Kidney (tissue), 14 donors: ENCODE results near the gene ANAPC4. TPM values are rescaled to one million over a fixed set of nuclear protein-coding genes. Genes with fewer than 3 reads are reported as not detected.

Experiments used
- DNase-seq, 5 donors: peaks; one replicate each; pipeline ENCODE4 v3.0.0-alpha.2; 2013 to 2020
- FAIRE-seq: peaks from 2 replicates; lab custom pipeline; 2012; peaks lifted over from hg19 to GRCh38; lab: Jason Lieb, UNC
- H3K27ac ChIP-seq, 2 donors: one replicate each; pipeline ENCODE4 v1.7.0; 2013; ENCODE audit warnings: low read depth in 2 of 2, low read length in 2 of 2, inconsistent platforms in 1 of 2
- H3K27me3 ChIP-seq: one replicate; pipeline ENCODE4 v1.7.1; 2013; ENCODE audit warnings: low read length, inconsistent platforms; ENCODE audit not compliant: control insufficient read depth, insufficient read depth
- H3K36me3 ChIP-seq, 3 donors: one replicate each; pipeline versions ENCODE4 v1.7.0 to v1.7.1; 2013; ENCODE audit warnings: low read length in 3 of 3, control low read depth in 1 of 3, inconsistent platforms in 1 of 3; ENCODE audit not compliant: insufficient read depth in 3 of 3, control insufficient read depth in 2 of 3
- H3K4me1 ChIP-seq, 3 donors: one replicate each; pipeline versions ENCODE4 v1.7.0 to v1.7.1; 2013; ENCODE audit warnings: low read length in 3 of 3, inconsistent platforms in 1 of 3, low read depth in 1 of 3; ENCODE audit not compliant: control insufficient read depth in 2 of 3, insufficient read depth in 2 of 3
- H3K4me3 ChIP-seq, 3 donors: one replicate each; pipeline versions ENCODE4 v1.7.0 to v1.8.1; 2013; ENCODE audit warnings: low read length in 3 of 3, control low read depth in 1 of 3, inconsistent platforms in 1 of 3
- H3K9ac ChIP-seq, 3 donors: one replicate each; pipeline versions ENCODE4 v1.7.0 to v1.7.1; 2013; ENCODE audit warnings: low read length in 3 of 3, control low read depth in 1 of 3, inconsistent platforms in 1 of 3
- H3K9me3 ChIP-seq, 3 donors: one replicate each; pipeline versions ENCODE4 v1.7.0 to v1.7.1; 2013; ENCODE audit warnings: low read length in 3 of 3, control low read depth in 1 of 3, inconsistent platforms in 1 of 3; ENCODE audit not compliant: control insufficient read depth in 2 of 3, insufficient read depth in 1 of 3
- intact Hi-C: fragments of 100-400 bp; cut with DNase I; formaldehyde crosslinking; loops from one replicate; pipeline ENCODE4 v1.11.1; 2022
- polyA plus RNA-seq: library from polyadenylated mRNA; stranded (reverse); fragments of 350-450 nt; fragmentation: Illumina TruSeq; extraction: RNeasy Lipid Tissue Mini Kit (QIAGEN cat#74804); gene quantifications from one replicate; pipeline ENCODE4 v1.2.3, GENCODE V29; 2014; ENCODE audit warnings: low read depth, low replicate concordance; ENCODE audit not compliant: insufficient read depth
- total RNA-seq: library from RNA; stranded (reverse); fragmentation: NEBNext Ultra II Directional; extraction: Animal tissue kit (Norgen Biotek cat#: 25700); gene quantifications from one replicate; pipeline ENCODE4 v1.2.1, GENCODE V29; 2021
- TF ChIP-seq, protein P1 (sequence below): IDR thresholded peaks from 3 replicates; pipeline ENCODE4 v1.5.1; 2012; ENCODE audit warnings: mild to moderate bottlenecking, moderate library complexity, borderline replicate concordance; ENCODE audit not compliant: insufficient read depth; ENCODE audit errors: extremely low read depth
- donor health status: control.
- donor health status: control.
- donor health status: control.
- donor health status: control.
- donor health status: control.
- donor health status: DM: yes; HTN: yes; CAD: no.
- donor health status: Normal renal cell carcinoma (clear cell type).

ANAPC4 gene
- total and polyA plus RNA-seq, 2 donors from 2014 or later = 16.6 to 28.4 TPM

DNA sequence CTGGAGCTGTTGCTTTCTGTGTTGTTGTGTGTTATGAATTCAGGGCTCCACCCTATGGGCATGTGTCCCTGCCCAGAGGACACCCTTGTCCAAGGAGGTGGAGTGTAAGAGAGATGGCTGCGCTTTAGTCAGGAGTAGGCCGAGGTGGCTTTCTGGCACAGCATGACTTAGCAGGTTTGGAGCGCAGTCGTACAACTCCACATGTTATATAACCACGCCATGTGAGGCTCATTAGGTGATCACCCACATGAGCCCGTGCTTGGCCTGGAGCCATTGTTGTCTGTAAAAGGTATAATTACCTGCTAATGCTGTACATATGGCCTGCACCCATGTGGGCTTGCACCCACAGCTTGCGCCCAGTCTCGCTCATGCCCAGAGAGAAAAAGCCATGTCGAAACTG, 15.8 kb upstream of the ANAPC4 start:
- Histone ChIP-seq H3K9ac (no peak overlapping the region), H3K27ac (no peak overlapping the region), H3K36me3 (peaks cover 0 to 10% (median 4%) of the 10 kb centered on the region in 3 donors), H3K9me3 (no peaks in the 10 kb centered on the region), H3K4me1 (no peaks in the 10 kb centered on the region), H3K4me3 (no peak overlapping the region), H3K27me3 (no peaks in the 10 kb centered on the region)
- intact Hi-C loops = no loop called here
- TF ChIP-seq, protein P1, sequence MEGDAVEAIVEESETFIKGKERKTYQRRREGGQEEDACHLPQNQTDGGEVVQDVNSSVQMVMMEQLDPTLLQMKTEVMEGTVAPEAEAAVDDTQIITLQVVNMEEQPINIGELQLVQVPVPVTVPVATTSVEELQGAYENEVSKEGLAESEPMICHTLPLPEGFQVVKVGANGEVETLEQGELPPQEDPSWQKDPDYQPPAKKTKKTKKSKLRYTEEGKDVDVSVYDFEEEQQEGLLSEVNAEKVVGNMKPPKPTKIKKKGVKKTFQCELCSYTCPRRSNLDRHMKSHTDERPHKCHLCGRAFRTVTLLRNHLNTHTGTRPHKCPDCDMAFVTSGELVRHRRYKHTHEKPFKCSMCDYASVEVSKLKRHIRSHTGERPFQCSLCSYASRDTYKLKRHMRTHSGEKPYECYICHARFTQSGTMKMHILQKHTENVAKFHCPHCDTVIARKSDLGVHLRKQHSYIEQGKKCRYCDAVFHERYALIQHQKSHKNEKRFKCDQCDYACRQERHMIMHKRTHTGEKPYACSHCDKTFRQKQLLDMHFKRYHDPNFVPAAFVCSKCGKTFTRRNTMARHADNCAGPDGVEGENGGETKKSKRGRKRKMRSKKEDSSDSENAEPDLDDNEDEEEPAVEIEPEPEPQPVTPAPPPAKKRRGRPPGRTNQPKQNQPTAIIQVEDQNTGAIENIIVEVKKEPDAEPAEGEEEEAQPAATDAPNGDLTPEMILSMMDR = no peak
- FAIRE-seq (no peak), DNase-seq (no peak)

DNA sequence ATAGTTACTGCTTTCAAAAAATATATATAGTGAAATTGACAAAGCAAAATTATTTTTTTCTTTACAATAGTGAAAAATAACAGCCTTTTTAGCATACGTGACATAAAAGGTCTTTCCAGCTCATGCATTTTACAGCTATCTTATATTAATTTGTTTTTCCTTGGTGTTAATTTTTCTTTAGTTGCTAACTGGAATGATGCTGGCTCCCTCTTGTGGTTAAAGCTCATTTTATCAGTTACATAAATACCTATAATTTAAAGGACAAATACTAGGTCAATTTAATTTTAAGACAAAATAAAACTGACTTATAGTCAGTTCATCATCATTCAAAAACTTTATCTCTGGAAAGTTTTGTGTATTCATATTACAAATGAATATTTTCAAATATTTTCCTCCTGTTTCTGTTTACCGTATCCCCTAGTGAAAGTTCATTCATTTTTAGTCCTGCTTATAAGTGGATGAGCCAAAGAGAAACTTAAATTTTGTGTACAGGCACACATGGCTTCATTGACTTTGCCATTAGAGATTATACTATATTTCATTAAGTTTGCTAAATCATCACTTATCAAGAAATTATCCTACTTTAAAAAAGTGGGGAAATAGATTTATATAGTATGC, 9.9 kb upstream of the ANAPC4 start:
- Histone ChIP-seq H3K4me1 (no peaks in the 10 kb centered on the region), H3K27ac (no peak overlapping the region), H3K36me3 (peaks cover 0 to 10% (median 10%) of the 10 kb centered on the region in 3 donors), H3K4me3 (no peak overlapping the region), H3K27me3 (no peaks in the 10 kb centered on the region), H3K9me3 (no peaks in the 10 kb centered on the region), H3K9ac (no peak overlapping the region)
- TF ChIP-seq, protein P1 = peak; percentile 33
- peak in 2 of 5 donors; percentile 43 to 54 for DNase-seq
- peak; percentile 96 for FAIRE-seq
- intact Hi-C loops = no loop called here

DNA sequence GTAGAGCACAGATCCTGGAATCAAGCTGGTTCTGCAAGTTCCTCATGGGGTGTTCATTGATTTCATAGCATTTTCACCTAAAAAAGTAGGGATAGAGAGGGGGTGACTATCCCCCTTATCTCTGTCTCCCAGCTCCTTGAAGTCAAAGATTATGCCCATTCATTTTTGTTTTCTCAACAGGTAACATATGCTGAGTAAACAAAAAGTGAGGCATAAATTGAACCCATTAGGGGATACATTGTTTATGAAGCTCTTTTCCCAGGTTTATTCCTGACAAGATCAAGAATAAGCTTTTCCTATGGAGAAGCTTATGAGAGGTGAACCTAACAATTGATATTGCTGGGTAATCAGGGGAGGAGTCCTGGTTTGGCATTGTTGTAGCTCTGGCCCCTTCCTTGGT, 9.2 kb upstream of the ANAPC4 start:
- no peaks in the 10 kb centered on the region for H3K4me1 ChIP-seq
- TF ChIP-seq, protein P1 = no peak
- intact Hi-C loops = no loop called here
- FAIRE-seq = no peak
- H3K4me3 ChIP-seq = no peak overlapping the region
- H3K9me3 ChIP-seq = no peaks in the 10 kb centered on the region
- H3K27me3 ChIP-seq = no peaks in the 10 kb centered on the region
- H3K27ac ChIP-seq = no peak overlapping the region
- H3K9ac ChIP-seq = no peak overlapping the region
- no peak for DNase-seq
- H3K36me3 ChIP-seq = peaks cover 0 to 10% (median 8%) of the 10 kb centered on the region in 3 donors
